Measurements from ENCODE around the gene PPIE.

GRCh38 chr1:39761557-39762260, 23.0 kb downstream of the PPIE start:
- TF ChIP-seq GABPA (IDR thresholded peaks at IDR 0.05; ENCODE audit: borderline replicate concordance, insufficient read depth, low read length) (no peak), SP1 (IDR thresholded peaks at IDR 0.05; ENCODE audit: low read depth, low read length) (no peak), POLR2AphosphoS5 (IDR thresholded peaks at IDR 0.05; ENCODE audit: low read depth, low read length) (no peak), CTCF (IDR thresholded peaks at IDR 0.05; ENCODE audit: control extremely low read depth in 1 of 3, insufficient read depth in 1 of 3, low read depth in 1 of 3, low read length in 3 of 3) (no peak), EGR1 (IDR thresholded peaks at IDR 0.05; ENCODE audit: borderline replicate concordance, low read depth, low read length) (no peak), EZH2 (IDR thresholded peaks at IDR 0.05; ENCODE audit: low read depth, low read length, severe bottlenecking) (no peak), BRCA1 (IDR thresholded peaks at IDR 0.05; ENCODE audit: low read depth, low read length) (no peak), ZNF274 (IDR thresholded peaks at IDR 0.05; ENCODE audit: borderline replicate concordance, extremely low read depth, low read length) (no peak), EP300 (IDR thresholded peaks at IDR 0.05; ENCODE audit: borderline replicate concordance in 1 of 2, low read depth in 2 of 2, low read length in 2 of 2) (no peak), TEAD4 (IDR thresholded peaks at IDR 0.05; ENCODE audit: low read depth, low read length) (no peak), RNF2 (IDR thresholded peaks at IDR 0.05; ENCODE audit: borderline replicate concordance, low read depth, low read length, missing control alignments, poor library complexity, severe bottlenecking) (no peak), MAX (IDR thresholded peaks at IDR 0.05) (no peak)
